Fibroblast of the conjunctiva (primary cell): Measurements from ENCODE around the gene TGFB1I1.
"Not testable (repeated sequence)": the region's sequence is repeated elsewhere in the genome, so short reads cannot be mapped to it uniquely, and the experiment has no call there.

Experiments used
- DNase-seq: peaks from one replicate; pipeline ENCODE4 v3.0.0-alpha.2; 2010; ENCODE audit warnings: low read depth

TGFB1I1 gene

DNA sequence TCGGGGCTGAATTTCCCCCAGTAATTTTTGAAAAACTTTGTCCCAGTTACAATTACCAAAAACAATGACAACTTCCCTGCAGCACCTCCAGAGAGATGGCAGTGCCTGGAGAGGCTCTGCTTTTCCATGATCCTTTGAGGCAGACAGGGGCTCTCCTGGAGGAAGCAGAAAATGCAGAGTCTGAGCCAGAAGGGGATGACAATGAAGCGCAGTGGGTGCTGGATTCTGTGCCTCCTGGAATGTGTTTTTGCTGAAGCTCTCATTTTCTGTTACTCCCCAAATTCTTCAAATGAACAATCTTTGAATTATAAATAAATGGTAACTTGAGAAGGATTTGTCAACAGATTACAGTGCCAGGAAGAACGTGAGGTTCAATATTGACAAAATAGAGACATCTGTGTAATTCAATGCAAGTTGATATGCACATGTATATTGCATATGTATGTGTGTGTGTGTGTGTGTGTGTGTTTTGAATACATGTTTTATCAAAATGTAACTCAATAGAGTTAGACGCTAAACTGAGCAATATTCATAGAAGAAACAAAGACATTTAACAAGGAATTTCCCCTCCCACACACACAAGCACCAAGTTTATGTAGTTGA, 45.9 kb downstream of the TGFB1I1 start:
- no peak for DNase-seq

DNA sequence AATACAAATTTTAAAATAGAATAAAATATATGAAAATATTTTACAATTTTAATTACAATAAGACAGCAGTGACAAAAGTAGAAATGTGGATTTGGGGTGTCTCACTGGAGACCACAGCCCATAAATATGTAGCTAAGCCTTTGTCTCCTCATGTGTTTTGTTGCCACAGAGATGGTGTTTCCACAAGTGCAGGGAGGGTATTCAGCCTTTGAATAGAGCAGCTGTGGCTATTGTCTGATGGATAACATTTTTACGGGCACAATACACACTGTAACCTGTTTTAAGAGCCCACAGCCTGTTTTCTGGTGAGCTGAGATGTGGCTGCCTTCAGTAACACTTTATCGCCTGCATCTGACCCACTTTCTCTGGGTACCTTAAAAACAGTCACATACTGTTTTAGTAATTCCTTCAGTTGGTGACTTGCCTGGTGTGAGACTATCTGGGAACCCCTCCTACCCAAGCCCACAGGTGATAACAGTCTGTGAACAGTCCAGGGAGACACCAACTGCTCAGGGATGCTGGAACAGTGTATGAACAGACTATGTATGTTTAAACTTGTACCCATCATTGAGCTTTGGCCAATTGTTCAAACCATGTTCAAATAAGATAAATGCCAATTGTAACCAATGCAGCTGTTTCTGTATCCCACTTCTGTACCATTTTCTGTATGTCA, 47.9 kb downstream of the TGFB1I1 start:
- no peak for DNase-seq

DNA sequence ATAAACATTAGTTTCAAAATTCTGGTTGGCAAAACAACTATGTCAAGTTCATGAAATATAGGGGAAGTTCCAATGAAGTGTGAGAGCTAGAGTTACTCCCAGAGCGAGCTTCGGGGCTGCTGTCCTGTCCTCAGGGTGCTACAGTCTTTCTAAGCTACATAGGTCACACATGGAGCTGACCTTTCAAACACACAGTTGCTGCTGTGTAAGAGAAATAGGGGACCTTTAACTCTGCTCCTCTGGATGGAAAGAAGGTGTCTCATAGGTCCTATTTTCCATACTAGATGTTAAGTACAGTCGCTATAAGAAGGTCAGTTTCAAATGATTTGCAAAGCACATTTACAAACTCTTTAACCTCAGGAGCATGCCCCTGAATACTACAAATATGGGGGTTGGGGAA, 49.4 kb downstream of the TGFB1I1 start:
- DNase-seq, result no peak

DNA sequence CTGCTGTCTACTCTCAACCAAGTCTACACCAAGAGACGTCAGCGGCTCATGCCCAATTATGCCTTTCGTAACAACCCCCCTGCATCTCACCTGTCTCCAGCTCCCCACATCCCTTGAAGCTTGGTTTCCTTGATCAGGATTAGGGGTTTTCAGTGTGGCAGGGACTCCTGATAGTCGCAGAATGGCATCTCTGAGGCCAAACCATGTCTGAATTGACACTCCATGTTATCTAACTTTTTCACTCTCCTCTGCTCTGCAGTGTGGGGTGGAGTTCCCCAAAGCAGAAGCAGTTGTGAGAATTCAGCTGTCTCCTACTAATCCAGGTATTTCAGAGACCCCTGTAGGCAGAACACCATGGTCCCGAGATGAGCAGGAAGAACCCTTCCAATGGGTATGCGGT, 50.1 kb downstream of the TGFB1I1 start:
- DNase-seq, result no peak

DNA sequence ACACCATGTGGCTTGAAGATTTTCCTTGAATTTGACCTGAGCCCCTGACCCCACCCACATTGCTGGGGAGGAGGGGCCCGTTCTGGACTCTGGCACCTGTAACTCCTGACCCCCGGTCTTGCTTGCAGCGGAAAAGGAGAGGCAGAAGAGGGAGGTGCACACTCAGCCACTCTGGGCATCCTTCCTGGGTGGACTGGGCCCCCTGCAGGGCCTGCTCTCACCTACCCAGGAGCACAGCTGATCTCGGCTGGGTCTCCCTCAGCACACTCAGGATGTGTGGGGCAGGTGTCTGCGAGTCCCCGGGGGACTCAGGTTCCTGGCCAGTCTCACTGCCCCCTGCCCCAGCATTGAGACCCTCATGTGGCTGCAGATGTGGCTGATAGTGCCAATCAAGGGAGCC, 51.8 kb downstream of the TGFB1I1 start:
- DNase-seq, result not testable (repeated sequence)

GRCh38 chr16:31525113-31525512, 53.2 kb downstream of the TGFB1I1 start:
- DNase-seq, result no peak
